GM04503 (cell line): Measurements from ENCODE around the gene FZD1.

Source experiments
- DNase-seq: peaks from one replicate; pipeline ENCODE4 v3.0.0-alpha.2; 2012; ENCODE audit warnings: low read depth

The FZD1 gene

GRCh38 chr7:91264046-91264923 is at the start of gene FZD1:
Gene FZD1 (plus strand): TSS chr7:91264433. CDS start chr7:91264881, 448 bp downstream.
- DNase-seq = peak; percentile 91

GRCh38 chr7:91226411-91226810 is 37.8 kb upstream of the FZD1 start:
- DNase-seq = no peak

GRCh38 chr7:91228327-91228726 is 35.9 kb upstream of the FZD1 start:
- no peak for DNase-seq

- DNase-seq = no peak
Measured at GRCh38 chr7:91228927-91229558, 35.2 kb upstream of the FZD1 start.

- DNase-seq = no peak
Measured at GRCh38 chr7:91230100-91230499, 34.1 kb upstream of the FZD1 start.

- no peak for DNase-seq
Measured at GRCh38 chr7:91230503-91230902, 33.7 kb upstream of the FZD1 start.

GRCh38 chr7:91233212-91233611 is 31.0 kb upstream of the FZD1 start:
- DNase-seq = no peak

- no peak for DNase-seq
Measured at GRCh38 chr7:91235211-91235832, 28.9 kb upstream of the FZD1 start.

GRCh38 chr7:91239171-91239604 is 25.0 kb upstream of the FZD1 start:
- no peak for DNase-seq

- DNase-seq = no peak
Measured at GRCh38 chr7:91239772-91240171, 24.5 kb upstream of the FZD1 start.

GRCh38 chr7:91240376-91240941 is 23.8 kb upstream of the FZD1 start:
- no peak for DNase-seq

GRCh38 chr7:91242097-91242844 is 22.0 kb upstream of the FZD1 start:
- no peak for DNase-seq

GRCh38 chr7:91243591-91244301 is 20.5 kb upstream of the FZD1 start:
- no peak for DNase-seq

GRCh38 chr7:91247500-91247899 is 16.7 kb upstream of the FZD1 start:
- DNase-seq = no peak

GRCh38 chr7:91248996-91249395 is 15.2 kb upstream of the FZD1 start:
- no peak for DNase-seq

GRCh38 chr7:91249506-91250233 is 14.6 kb upstream of the FZD1 start:
- DNase-seq = no peak

GRCh38 chr7:91250706-91251105 is 13.5 kb upstream of the FZD1 start:
- no peak for DNase-seq

GRCh38 chr7:91251877-91252276 is 12.4 kb upstream of the FZD1 start:
- no peak for DNase-seq

- no peak for DNase-seq
Measured at GRCh38 chr7:91263384-91264045, 718 bp upstream of the FZD1 start.
